Ovary (tissue), 3 donors: ENCODE results near the gene IQCN.

Experiments used
- CTCF ChIP-seq, 3 donors: fragments of 450-650 bp in 2 of 3; fragments of 200-600 bp in 1 of 3; IDR thresholded peaks; one replicate each; pipeline versions ENCODE4 v1.5.1 to v1.8.0; 2016 to 2022; ENCODE audit warnings: antibody characterized with exemption in 3 of 3, mild to moderate bottlenecking in 1 of 3
- POLR2A ChIP-seq: fragments of 450-650 bp; IDR thresholded peaks from one replicate; pipeline ENCODE4 v1.6.1; 2017; ENCODE audit warnings: antibody characterized with exemption, mild to moderate bottlenecking, moderate library complexity
- donor health status: DM: no; HTN: no; CAD: no.

- TF ChIP-seq CTCF (IDR thresholded peaks at IDR 0.05) (no peak), POLR2A (no peak)
Observed at GRCh38 chr19:18313398-18313797, 39.1 kb upstream of the IQCN start.
